GM18951 (cell line): ENCODE measurements around the gene SCG5.
"Not testable (repeated sequence)": the region's sequence is repeated elsewhere in the genome, so short reads cannot be mapped to it uniquely, and the experiment has no call there.

Experiments
- POLR2A ChIP-seq: IDR thresholded peaks from 4 replicates; pipeline ENCODE4 v1.6.1; 2011; ENCODE audit warnings: mild to moderate bottlenecking; ENCODE audit not compliant: insufficient read length, insufficient read depth; ENCODE audit errors: extremely low read depth
- in situ Hi-C: fragments of 300-500 bp; cut with MboI; formaldehyde crosslinking; loops from one replicate; pipeline ENCODE4 v1.12.0; 2022; ENCODE audit warnings: low sequenced_read_pairs, mixed read lengths, inconsistent platforms; ENCODE audit not compliant: unreplicated experiment

The SCG5 gene, protein sequence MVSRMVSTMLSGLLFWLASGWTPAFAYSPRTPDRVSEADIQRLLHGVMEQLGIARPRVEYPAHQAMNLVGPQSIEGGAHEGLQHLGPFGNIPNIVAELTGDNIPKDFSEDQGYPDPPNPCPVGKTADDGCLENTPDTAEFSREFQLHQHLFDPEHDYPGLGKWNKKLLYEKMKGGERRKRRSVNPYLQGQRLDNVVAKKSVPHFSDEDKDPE

DNA sequence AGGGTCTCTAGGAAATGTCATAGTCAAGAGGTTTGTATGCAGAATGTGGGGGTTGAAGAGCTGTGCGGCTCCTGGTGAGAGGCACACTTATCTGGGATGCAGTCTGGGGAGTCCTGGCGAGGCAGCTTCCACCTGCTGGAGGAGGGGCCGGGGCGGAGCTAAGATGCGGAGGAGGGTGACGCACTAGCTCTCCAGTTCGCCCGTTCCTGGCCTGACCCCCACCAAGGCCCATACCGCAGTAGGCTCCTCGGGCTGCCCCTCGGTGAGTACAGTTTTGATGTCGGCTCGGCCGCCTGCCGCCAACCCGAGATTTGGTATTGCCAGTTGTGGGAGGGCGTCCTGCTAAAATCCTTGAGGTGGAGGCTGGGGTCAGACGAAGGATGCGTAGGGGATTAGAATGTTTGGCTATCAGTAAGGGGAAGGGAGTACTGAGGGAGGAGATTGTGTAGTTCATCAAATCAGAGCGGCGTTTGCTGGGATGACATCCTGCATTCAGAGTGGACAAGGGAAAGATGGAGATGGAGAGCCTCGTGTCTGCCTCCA lies at the start of gene SCG5:
TSS of gene SCG5 (plus strand) at position 194 of the 543 bp plus-strand sequence. CDS start 1,883 bp downstream, outside the sequence.
- in situ Hi-C loops = no loop called here
- no peak for TF ChIP-seq POLR2A

DNA sequence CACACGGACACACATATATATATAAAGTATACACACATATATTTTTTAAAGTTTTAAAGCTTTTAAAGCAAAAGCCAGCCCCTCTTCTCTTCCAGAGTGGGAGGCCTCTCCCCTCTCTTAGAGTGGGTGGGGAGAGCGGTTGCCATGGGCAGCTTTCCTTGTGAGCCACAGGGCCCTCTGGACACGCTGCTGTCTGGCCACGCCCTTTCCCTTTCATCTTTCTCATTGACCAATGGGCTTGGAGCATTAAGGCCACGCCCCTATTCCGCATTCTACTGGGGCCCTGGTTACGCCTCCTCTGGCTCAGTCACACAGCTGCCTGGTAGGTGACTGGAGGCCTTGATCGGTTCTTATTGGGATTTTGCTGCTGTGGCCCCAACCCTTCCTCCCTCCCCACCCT lies 48.4 kb upstream of the SCG5 start, which contains the start of gene GOLGA8N:
TSS of gene GOLGA8N (plus strand) at position 306 of the 400 bp plus-strand sequence.
- in situ Hi-C loops = not testable (repeated sequence)

DNA sequence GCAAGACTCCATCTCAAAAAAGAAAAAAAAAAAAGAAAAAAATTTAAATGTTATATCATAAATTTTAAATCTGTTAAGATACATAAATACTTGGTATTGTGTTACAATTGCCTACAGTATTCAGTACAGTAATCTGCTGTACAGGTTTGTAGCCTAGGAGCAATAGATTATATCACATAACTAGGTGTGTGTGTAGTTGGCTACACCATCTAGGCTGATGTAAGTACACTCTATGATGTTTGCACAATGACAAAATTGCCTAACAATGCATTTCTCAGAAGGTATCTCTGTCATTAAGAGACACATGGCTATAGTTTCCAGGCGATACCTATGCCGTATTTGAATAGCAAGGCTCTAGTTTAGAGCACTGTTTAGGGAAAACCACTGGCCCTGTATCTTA lies 32.0 kb upstream of the SCG5 start:
- in situ Hi-C loops = not testable (repeated sequence)

DNA sequence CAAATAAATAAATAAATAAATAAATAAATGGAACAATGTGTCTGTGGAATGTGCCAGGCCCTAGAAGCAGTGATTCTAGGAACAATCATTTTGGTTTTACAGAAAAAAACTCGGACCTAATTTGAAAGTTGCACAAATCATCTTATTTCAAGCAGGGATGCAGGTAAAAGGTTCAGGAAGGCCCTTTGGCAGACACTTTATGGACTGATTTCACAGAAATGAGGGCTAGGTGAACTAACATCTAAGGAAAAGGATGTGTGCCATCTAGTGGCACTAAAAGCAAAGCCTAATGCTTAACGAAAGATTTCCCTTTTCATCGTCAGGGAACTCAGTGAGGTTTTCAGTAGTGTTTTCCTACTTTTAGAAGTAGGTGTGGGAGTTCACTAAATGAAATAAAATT lies 30.8 kb upstream of the SCG5 start:
- in situ Hi-C loops = not testable (repeated sequence)

DNA sequence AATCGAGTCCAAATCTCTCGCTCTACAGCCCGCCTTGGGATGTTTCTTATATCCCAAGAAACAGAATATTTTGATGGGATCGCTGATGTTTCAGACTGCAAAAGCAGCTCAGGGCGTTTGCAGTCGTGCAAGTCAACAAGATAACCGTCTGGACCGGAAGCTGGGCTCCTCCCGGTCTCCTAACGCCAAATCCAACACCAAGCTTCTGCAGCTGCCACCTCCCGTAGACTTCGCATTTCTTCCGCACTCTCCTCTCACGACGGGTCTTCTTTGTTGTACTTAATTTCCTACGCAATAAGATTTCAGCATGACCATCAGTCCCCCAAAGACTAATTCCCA lies 26.8 kb upstream of the SCG5 start:
- in situ Hi-C loops = not testable (repeated sequence)

DNA sequence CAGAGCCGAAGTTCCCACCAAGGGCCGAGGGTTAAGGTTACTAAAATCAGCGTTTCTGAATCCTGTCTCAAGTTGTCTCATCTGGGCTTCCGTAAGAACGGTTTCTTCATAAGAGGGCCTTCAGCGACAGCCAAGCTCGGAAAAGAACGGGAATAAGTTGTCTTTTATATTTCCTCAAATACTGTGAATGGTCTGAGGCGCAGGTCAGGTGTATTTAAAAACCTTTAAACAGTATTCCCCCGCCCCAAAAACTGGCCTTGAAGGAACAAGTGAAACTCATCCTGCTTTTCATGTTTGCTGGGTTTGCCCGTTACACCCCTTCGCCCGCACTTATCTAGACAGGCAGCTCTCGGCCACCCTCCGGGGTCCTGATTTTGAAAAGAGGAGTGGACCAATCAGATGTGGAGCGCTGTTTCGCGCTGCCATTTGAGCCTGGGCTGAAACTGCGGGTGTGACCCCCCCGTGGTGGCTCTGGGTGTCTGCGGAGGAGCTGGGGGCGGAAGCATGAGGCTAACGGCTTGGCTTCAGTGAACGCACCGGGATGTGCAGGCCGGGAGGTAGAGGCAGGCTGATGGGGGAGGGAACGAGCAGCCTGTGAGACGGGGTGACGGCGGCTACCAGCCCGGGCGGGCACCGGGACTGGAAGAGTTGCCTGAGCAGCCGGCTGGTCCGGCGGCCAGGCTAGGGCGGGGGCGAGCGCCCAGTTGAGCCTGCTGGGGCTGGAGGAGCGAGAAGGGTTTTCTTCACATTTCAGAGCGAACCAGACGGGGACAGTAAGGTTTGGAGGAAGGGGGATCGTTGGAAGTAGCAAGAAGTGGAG lies 26.2 kb upstream of the SCG5 start, which contains the start of gene ARHGAP11A:
TSS of gene ARHGAP11A (plus strand) at position 454 of the 820 bp plus-strand sequence. CDS start 708 bp downstream, outside the sequence.
- in situ Hi-C loops = not testable (repeated sequence)

DNA sequence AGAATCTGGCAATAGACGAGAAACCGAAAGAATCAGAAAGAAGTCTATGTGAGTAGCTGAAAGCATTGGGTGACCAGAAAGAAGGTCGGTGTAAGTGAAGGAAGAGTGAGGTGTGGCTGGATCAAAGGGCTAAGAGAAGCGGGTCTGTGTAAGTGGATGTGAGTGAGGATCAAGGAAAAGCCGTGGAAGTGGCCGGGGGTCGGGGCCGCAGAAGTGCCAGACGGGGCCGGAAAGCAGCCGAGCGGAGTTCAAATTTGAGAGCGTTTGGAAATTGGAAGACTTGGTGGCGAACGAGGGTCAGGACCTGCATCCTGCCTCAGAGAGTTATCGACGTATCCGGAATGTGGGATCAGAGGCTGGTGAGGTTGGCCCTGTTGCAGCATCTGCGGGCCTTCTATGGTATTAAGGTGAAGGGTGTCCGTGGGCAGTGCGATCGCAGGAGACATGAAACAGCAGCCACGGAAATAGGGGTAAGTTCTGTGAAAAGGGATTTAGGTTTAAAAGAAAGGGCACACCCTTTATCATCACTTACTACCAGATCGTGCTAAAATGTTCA lies 25.6 kb upstream of the SCG5 start:
- in situ Hi-C loops = not testable (repeated sequence)

DNA sequence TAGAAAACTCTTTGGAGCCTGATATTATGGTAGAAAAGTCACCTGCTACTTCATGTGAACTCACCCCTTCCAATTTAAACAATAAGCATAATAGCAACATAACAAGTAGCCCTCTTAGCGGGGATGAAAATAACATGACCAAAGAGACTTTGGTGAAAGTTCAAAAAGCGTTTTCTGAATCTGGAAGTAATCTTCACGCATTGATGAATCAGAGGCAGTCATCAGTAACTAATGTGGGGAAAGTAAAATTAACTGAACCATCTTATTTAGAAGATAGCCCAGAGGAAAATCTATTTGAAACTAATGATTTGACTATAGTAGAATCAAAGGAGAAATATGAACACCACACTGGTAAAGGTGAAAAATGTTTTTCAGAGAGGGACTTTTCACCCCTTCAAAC lies 5.1 kb upstream of the SCG5 start:
- in situ Hi-C loops = no loop called here
- no peak for TF ChIP-seq POLR2A

DNA sequence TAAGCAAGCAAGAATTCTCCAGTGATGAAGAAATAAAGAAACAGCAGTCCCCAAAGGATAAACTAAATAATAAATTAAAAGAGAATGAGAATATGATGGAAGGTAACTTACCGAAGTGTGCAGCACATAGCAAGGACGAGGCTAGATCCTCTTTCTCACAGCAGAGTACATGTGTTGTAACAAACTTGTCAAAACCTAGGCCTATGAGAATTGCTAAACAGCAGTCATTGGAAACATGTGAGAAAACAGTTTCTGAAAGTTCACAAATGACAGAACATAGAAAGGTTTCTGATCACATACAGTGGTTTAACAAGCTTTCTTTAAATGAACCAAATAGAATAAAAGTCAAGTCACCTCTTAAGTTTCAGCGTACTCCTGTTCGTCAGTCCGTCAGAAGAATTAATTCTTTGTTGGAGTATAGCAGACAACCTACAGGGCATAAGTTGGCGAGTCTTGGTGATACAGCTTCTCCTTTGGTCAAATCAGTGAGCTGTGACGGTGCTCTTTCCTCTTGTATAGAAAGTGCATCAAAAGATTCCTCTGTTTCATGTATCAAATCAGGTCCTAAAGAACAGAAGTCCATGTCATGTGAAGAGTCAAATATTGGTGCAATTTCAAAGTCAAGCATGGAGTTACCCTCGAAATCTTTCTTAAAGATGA lies 4.5 kb upstream of the SCG5 start:
- no peak for TF ChIP-seq POLR2A
- in situ Hi-C loops = no loop called here

DNA sequence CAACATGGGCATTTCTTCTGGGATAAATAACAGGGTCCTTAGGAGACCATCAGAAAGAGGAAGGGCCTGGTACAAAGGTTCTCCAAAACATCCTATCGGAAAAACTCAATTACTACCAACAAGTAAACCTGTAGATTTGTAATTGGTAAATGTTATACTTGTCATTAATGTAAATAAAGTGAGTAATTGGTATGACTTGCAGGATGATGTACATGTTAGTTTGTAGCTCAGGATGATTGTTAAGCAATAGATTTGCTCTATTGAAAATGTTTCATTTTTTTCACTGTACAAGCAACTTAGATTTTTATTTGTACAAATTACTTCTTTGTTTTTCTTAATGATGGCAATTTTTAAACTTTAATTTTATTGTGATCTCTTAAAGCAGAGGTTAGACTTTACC lies 3.8 kb upstream of the SCG5 start:
- in situ Hi-C loops = no loop called here
- no peak for TF ChIP-seq POLR2A

DNA sequence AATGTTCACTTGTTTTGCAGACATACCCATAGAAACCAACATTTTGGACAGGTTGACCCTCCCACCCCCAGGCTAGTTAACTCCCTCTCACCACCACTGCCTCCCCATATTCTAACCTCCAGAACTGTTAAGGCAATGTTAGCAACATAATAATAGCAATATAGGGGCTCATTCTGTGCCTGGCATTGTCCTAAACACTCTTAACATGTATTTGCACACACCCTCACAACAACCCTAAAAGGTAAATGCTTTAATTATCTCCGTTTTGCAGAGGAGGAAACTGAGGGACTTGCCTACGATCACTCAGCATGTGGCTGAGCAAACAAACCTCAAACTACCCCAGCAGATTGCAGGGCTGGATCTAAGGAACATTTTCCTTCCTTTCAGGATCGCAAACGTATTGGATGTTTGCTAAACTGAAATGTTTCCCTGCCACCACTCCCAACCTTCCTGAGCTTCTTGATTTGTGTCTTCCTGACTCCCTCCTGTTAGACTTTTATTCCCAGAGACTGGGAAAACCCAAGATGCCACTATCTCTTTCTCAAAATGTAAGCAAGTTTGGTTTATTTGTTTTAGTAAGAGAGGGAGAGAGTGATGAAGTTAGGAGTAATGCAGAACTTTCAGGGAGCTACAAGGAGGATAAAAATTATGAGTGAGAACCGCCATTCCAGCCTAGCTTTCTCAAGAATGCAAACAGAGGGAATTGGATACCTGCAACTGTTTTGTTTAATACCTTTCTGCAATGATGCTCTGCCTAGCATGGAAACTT lies 1.3 kb downstream of the SCG5 start:
- no peak for TF ChIP-seq POLR2A
- in situ Hi-C loops = no loop called here

DNA sequence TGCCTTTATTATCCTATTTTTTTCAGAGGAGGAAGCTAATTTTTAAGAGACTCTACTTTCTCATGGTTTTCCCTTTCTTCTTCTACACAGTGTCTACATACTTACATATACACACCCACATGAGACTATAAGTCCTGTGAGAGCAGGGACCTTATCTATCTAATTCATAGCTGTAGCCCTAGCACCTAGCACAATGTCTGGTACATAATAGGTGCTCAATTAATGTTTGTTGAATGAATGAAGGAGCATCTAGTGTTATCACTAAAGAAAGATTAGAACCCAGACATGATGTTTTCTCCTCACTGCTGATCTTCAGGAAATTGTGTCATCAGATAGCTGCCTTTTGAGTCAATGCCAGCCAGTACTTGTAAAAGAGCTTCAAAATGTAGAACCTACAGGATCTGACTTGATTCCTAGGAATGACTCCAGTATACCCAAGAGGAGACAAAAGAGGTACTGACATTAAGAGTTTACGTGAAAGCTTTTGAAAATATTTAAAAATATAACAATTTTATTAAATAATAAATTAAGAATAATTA lies 2.5 kb downstream of the SCG5 start:
- TF ChIP-seq POLR2A = no peak
- in situ Hi-C loops = no loop called here

DNA sequence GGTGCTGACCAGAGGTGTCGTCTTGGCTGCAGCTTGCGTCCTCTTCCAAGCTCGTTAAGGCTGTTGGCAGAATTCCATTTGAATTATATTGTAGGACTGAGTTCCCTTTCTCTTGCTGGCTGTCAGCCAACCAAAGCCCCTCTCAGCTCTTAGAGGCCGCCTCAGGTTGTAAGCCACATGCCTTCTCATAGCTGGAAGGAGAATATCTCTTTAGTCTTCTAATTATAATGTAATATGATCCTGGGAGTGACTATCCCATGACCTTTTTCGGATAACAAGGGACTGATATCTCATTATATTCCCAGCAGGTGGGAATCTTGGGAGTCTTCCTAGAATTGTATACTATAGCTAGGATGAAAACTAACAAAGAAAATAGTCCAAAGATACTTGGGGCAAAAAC lies 4.8 kb downstream of the SCG5 start:
- in situ Hi-C loops = no loop called here
- TF ChIP-seq POLR2A = no peak
